Motor neuron (in vitro differentiated cells): ENCODE results near the gene FER1L5. TPM values are rescaled to one million over a fixed set of nuclear protein-coding genes. Genes with fewer than 3 reads are reported as not detected.

ENCODE experiments used
- ATAC-seq, 8 experiments: fragments of 200-7000 bp; cut with Tn5 transposase; replicated peaks in 6 of 8; 2 replicates each; pipeline ENCODE4 v1.8.0; 2021; ENCODE audit warnings: mild to moderate bottlenecking in 8 of 8, moderate library complexity in 8 of 8
- H3K27ac ChIP-seq, 2 donors: fragments of 250-450 bp; sonication (Bioruptor Pico); 2 replicates each; pipeline ENCODE4 v1.9.0; 2021; ENCODE audit warnings: antibody characterized with exemption in 2 of 2, mild to moderate bottlenecking in 2 of 2, moderate library complexity in 1 of 2
- H3K4me1 ChIP-seq, 2 donors: fragments of 250-450 bp; sonication (Bioruptor Pico); replicated peaks in 1 of 2; 2 replicates each; pipeline ENCODE4 v1.6.1; 2021; ENCODE audit warnings: antibody characterized with exemption in 2 of 2, mild to moderate bottlenecking in 2 of 2, moderate library complexity in 1 of 2
- H3K4me3 ChIP-seq, 5 donors: fragments of 250-450 bp; sonication (Bioruptor Pico); 2 replicates each; pipeline ENCODE4 v1.9.0; 2021; ENCODE audit warnings: antibody characterized with exemption in 5 of 5, mild to moderate bottlenecking in 5 of 5, moderate library complexity in 4 of 5
- WGBS, 10 experiments: fragments of 450-650 bp; shearing (Covaris generic); methylation state at CpG; one replicate each; pipeline ENCODE4 v1.0.0; 2022; 5-methylcytosine and 5-hydroxymethylcytosine counted together
- in situ Hi-C, 9 experiments: fragments of 400-800 bp; cut with MboI; loops; one replicate each; pipeline ENCODE4 v1.15.0; 2021; ENCODE audit warnings: low sequenced_read_pairs in 9 of 9, low pct_unique_long_range_greater_than_20kb in 2 of 9; ENCODE audit not compliant: unreplicated experiment in 9 of 9
- total RNA-seq, 8 experiments: library from RNA; unstranded; fragments of 300-600 nt; gene quantifications; 2 replicates each; pipeline versions ENCODE4 v1.2.3 to v1.2.4, GENCODE V29; 2022

Gene FER1L5
- total RNA-seq, 8 experiments from 2014 or later, result 0.07 to 0.73 (median 0.31) TPM

GRCh38 chr2:96727431-96727830 lies 84.9 kb downstream of the FER1L5 start:
- H3K4me3 ChIP-seq, result no peak overlapping the region
- 91 to 100% (median 100%) methylated on average over 1 to 5 of the region's 5 CpGs; no CpG with 5 or more reads in 1 of the 10 experiments for WGBS, 10 experiments
- in situ Hi-C loops, result no loop called here
- no peak for ATAC-seq
- H3K4me1 ChIP-seq, result no peaks in the 10 kb centered on the region
- no peak overlapping the region for H3K27ac ChIP-seq

DNA sequence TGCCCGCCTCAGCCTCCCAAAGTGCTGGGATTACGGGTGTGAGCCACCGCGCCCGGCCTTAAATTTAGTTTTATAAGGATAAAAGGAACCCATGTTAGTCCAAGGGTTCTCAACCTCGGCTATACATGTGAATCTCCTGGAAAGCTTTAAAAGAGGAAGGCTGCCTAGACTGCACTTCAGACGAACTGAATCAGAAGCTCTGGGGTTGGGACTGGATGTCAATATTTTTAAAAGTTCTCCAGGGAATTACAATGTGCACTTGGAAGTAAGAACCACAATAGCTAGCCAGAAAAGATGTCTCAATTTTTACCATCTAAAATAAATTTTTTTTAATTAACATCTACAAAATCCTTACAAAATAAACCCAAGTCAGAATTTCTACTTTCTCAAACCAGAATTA lies 87.2 kb downstream of the FER1L5 start:
- WGBS, 10 experiments, result 20 to 100% (median 88%) methylated on average over 1 to 6 of the region's 7 CpGs; no CpG with 5 or more reads in 2 of the 10 experiments
- no peak for ATAC-seq
- Histone ChIP-seq H3K27ac (no peak overlapping the region), H3K4me1 (no peaks in the 10 kb centered on the region), H3K4me3 (no peak overlapping the region)
- in situ Hi-C loops, result no loop called here

- Histone ChIP-seq H3K4me1 (no peaks in the 10 kb centered on the region), H3K27ac (no peak overlapping the region), H3K4me3 (no peak overlapping the region)
- WGBS, 10 experiments, result 56 to 100% (median 80%) methylated on average over 2 of the region's 2 CpGs; no CpG with 5 or more reads in 6 of the 10 experiments
- in situ Hi-C loops, result no loop called here
- no peak for ATAC-seq
Observed at GRCh38 chr2:96730212-96730611, 87.6 kb downstream of the FER1L5 start.

DNA sequence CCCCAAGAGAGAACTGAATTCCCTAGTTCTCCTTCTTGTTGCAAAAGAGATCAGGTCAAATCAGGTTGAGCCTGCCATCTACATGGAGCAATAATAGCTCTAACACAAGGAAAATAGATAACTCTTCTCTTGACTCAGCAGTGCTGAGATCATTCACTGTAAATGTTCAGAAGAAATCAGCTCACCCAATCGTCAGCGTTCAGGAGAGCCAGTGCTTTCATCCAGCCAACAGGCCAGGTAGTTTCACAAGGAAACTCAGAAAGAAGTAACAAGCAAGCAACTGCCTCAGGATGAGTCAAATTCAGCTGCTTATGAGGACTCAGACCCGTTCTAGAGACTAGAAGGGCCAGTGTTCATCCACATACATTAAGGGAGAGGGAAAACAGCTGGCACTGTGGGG lies 91.4 kb downstream of the FER1L5 start:
- Histone ChIP-seq H3K4me1 (peaks cover 3 to 7% of the 10 kb centered on the region in 2 donors), H3K27ac (no peak overlapping the region), H3K4me3 (no peak overlapping the region)
- 69 to 100% (median 96%) methylated on average over 2 to 3 of the region's 3 CpGs; no CpG with 5 or more reads in 5 of the 10 experiments for WGBS, 10 experiments
- ATAC-seq, result peak in 3 of 8 experiments; percentile 21 to 91 (median 38)
- in situ Hi-C loops, result no loop called here

GRCh38 chr2:96734880-96735583 lies 92.5 kb downstream of the FER1L5 start:
- Histone ChIP-seq H3K27ac (no peak overlapping the region), H3K4me3 (no peak overlapping the region), H3K4me1 (peaks cover 7 to 10% of the 10 kb centered on the region in 2 donors)
- ATAC-seq, result no peak
- in situ Hi-C loops, result no loop called here
- 20 to 100% (median 60%) methylated on average over 1 to 7 of the region's 8 CpGs for WGBS, 10 experiments

GRCh38 chr2:96737251-96737650 lies 94.7 kb downstream of the FER1L5 start:
- 0 to 100% (median 65%) methylated on average over 1 to 2 of the region's 2 CpGs; no CpG with 5 or more reads in 2 of the 10 experiments for WGBS, 10 experiments
- ATAC-seq, result no peak
- no peak overlapping the region for H3K27ac ChIP-seq
- in situ Hi-C loops, result no loop called here
- no peak overlapping the region for H3K4me3 ChIP-seq
- H3K4me1 ChIP-seq, result peaks cover 7 to 10% of the 10 kb centered on the region in 2 donors

DNA sequence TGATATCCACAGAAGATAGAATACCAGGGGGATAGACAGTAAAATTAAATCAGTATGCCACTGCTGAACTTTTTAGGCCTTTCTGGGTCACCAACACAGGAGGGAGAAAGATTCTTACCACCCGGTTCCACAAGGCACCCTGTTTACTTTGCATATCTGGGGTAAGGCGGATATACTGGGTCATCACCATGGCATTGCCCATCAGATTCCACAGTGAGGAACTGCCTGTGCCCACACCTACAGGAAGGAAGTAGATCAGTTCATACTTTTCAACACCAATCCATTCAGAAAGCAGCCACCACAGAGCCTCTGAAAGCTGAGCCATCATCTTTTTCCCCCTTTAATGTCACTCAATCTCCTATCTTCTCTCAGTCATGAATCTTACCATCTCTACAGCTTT lies 95.3 kb downstream of the FER1L5 start:
- 71 to 100% (median 100%) methylated on average over 1 to 2 of the region's 2 CpGs; no CpG with 5 or more reads in 7 of the 10 experiments for WGBS, 10 experiments
- Histone ChIP-seq H3K4me3 (no peak overlapping the region), H3K27ac (no peak overlapping the region), H3K4me1 (peaks cover 7 to 10% of the 10 kb centered on the region in 2 donors)
- in situ Hi-C loops, result no loop called here
- no peak for ATAC-seq

DNA sequence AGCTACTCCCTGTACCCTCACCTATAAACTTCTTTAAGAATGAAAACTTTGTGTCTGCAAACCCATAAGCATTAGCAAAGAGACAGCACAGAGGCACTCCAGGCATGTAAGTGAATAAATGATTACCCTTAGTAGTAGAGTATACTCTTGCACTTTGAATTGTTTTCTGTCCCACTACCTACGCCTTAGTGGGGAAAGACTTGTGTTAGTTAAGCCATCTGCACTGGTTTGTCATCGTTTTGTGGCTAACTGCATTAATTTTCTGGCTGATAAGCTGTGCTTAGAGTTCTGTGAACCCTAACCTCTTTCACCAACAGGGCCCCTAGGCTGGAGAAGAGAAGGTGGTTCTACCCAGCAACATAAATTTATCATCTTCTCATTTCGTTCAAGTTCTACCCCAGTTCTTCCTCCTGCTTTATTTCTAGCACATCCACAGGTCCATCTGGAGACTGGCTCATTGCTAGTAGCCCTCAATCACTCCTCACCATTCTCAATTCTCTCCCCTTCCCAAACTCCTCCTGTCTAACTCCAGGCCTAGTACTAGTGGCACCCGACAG lies 96.6 kb downstream of the FER1L5 start:
- Histone ChIP-seq H3K4me3 (peak overlapping the region; percentile 59 to 98 (median 78)), H3K4me1 (peaks cover 7 to 10% of the 10 kb centered on the region in 2 donors), H3K27ac (peak overlapping the region; percentile 91 to 96)
- 0 to 53% (median 25%) methylated on average over 1 to 4 of the region's 4 CpGs; no CpG with 5 or more reads in 4 of the 10 experiments for WGBS, 10 experiments
- no peak for ATAC-seq
- in situ Hi-C loops, result no loop called here

- Histone ChIP-seq H3K4me1 (peaks cover 7 to 10% of the 10 kb centered on the region in 2 donors), H3K27ac (peak within 1 kb of the TSS; percentile 91 to 96), H3K4me3 (peak within 1 kb of the TSS; percentile 59 to 98 (median 78))
- peak; percentile 98 to 100 (median 100) for ATAC-seq
- in situ Hi-C loops, result no loop called here
- 0 to 3% (median 0%) methylated on average over 1 to 7 of the region's 43 CpGs; no CpG with 5 or more reads in 3 of the 10 experiments for WGBS, 10 experiments
Observed at GRCh38 chr2:96739633-96740428, 97.3 kb downstream of the FER1L5 start, which contains the start of gene LMAN2L. TSS of gene LMAN2L (minus strand) at chr2:96740064. CDS start at chr2:96740040, 24 bp downstream.

DNA sequence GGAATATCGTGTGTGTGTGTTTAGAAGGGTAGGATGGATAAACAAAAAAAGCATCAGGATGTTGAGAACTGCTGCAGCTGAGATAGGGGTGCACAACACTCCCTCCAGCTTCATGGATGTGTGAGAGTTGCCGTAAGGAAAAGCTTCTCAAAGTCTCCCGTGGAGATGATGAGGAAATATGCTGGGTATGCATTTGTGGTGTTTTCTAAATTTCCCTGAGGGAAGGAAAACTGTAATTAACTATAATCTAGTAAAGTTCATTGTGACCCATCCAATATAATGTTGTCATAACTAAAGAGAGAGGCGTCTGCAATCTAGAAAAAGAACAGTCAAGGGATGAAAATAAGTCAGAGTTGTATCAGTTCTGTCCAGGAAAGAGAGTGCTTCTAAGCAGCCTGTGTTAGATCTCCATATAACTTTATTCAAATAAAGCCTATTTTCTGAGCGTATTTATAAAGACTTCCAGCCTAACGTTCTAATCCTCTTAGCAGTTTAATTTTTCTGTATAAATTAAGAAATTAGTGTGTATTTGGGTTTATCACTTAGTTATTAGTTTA lies 104.6 kb downstream of the FER1L5 start:
- Histone ChIP-seq H3K27ac (no peak overlapping the region), H3K4me3 (no peak overlapping the region), H3K4me1 (no peaks in the 10 kb centered on the region)
- ATAC-seq, result peak in 2 of 8 experiments; percentile 43 to 55
- WGBS, 10 experiments, result 11 to 82% (median 59%) methylated on average over 2 to 6 of the region's 6 CpGs
- in situ Hi-C loops, result no loop called here

DNA sequence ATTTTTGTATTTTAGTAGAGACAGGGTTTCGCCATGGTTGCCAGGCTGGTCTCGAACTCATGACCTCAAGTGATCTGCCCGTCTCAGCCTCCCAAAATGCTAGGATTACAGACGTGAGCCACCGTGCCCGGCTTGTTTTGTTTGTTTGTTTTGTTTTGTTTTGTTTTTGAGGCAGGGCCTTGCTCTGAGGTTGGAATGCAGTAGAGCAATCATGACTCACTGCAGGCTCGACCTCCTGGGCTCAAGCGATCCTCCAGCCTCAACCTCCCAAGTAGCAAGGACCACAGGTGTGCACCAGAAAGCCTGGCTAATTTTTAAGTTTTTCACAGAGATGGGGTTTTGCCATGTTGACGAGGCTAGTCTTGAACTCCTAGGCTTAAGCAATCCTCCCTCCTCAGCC lies 109.2 kb downstream of the FER1L5 start:
- 67 to 100% (median 98%) methylated on average over 1 to 5 of the region's 9 CpGs; no CpG with 5 or more reads in 2 of the 10 experiments for WGBS, 10 experiments
- ATAC-seq, result no peak
- in situ Hi-C loops, result no loop called here
- H3K27ac ChIP-seq, result no peak overlapping the region
- no peak overlapping the region for H3K4me3 ChIP-seq
- no peaks in the 10 kb centered on the region for H3K4me1 ChIP-seq

DNA sequence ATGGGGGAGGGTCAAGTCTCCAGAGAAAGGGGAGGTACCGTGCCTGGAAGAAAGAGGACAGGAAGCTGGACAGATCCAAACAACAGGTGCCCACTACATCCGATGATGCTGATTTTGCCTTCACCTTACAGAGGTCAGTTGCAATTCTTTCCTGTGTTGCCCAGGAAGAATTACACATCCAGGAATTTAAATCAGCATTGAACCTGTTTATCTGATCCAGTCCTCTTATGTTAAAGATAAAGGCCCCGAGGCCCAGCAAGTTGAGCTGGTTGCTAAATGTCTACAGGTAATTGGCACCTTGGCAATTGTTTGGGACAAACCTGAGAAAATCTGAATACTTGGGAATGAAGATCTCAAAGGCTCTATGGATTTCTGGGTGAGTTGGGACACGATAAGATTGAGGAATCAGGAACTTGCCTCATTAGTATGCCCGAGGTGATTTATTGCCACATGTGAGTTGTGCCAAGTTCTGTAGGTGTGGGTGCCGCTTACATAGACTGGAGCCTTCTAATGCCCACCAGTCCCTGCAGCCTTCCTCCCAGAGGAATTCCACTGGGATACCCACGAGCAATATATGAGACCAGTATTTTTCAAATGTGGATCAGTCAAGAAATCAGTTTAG lies 111.2 kb downstream of the FER1L5 start:
- no peak for ATAC-seq
- Histone ChIP-seq H3K4me1 (no peaks in the 10 kb centered on the region), H3K27ac (no peak overlapping the region), H3K4me3 (no peak overlapping the region)
- WGBS, 10 experiments, result 20 to 86% (median 73%) methylated on average over 2 to 7 of the region's 7 CpGs
- in situ Hi-C loops, result no loop called here
